Neural progenitor cell (in vitro differentiated cells): Measurements from ENCODE around the gene CYBRD1. TPM values are rescaled to one million over a fixed set of nuclear protein-coding genes. Genes with fewer than 3 reads are reported as not detected.

Source experiments
- DNase-seq: peaks from one replicate; pipeline ENCODE4 v3.0.0-alpha.2; 2016; ENCODE audit warnings: low spot score
- H2AFZ ChIP-seq: fragments of 200-600 bp; sonication (generic); replicated peaks from 2 replicates; pipeline ENCODE4 v1.6.1; 2016; ENCODE audit warnings: antibody characterized with exemption
- H3F3A ChIP-seq: fragments of 200-600 bp; sonication (generic); 2 replicates; pipeline ENCODE4 v1.6.1; 2016; ENCODE audit warnings: antibody characterized with exemption, low read depth
- H3K27ac ChIP-seq: fragments of 200-600 bp; sonication (generic); 2 replicates; pipeline ENCODE4 v1.5.1; 2016; ENCODE audit warnings: mild to moderate bottlenecking
- H3K27me3 ChIP-seq: fragments of 200-600 bp; sonication (generic); 2 replicates; pipeline ENCODE4 v1.6.1; 2016; ENCODE audit warnings: mild to moderate bottlenecking, moderate library complexity
- H3K36me3 ChIP-seq: fragments of 200-600 bp; sonication (generic); 2 replicates; pipeline ENCODE4 v1.5.1; 2016
- H3K4me1 ChIP-seq: fragments of 200-600 bp; sonication (generic); 2 replicates; pipeline ENCODE4 v1.6.1; 2016; ENCODE audit warnings: mixed run types
- H3K4me2 ChIP-seq: fragments of 200-600 bp; sonication (generic); 2 replicates; pipeline ENCODE4 v1.6.1; 2016
- H3K4me3 ChIP-seq: fragments of 200-600 bp; sonication (generic); 2 replicates; pipeline ENCODE4 v1.5.1; 2016
- H3K79me2 ChIP-seq: fragments of 200-600 bp; sonication (generic); 2 replicates; pipeline ENCODE4 v1.6.1; 2016; ENCODE audit warnings: low read depth
- H3K9ac ChIP-seq: fragments of 200-600 bp; sonication (generic); 2 replicates; pipeline ENCODE4 v1.6.1; 2016
- H3K9me3 ChIP-seq: fragments of 200-600 bp; sonication (generic); 2 replicates; pipeline ENCODE4 v1.5.1; 2016; ENCODE audit warnings: low read depth
- H4K20me1 ChIP-seq: fragments of 200-600 bp; sonication (generic); 2 replicates; pipeline ENCODE4 v1.6.1; 2016; ENCODE audit warnings: low read depth
- H3K27ac Mint-ChIP-seq: 3 replicates; pipeline ENCODE4 v1.8.0; 2021; ENCODE audit warnings: mixed read lengths
- H3K27me3 Mint-ChIP-seq: 2 replicates; pipeline ENCODE4 v1.8.0; 2022; ENCODE audit warnings: low read depth, mild to moderate bottlenecking, inconsistent platforms, moderate library complexity, mixed read lengths; ENCODE audit not compliant: insufficient read depth
- H3K36me3 Mint-ChIP-seq: 3 replicates; pipeline ENCODE4 v1.8.0; 2021; ENCODE audit warnings: mixed read lengths
- H3K4me1 Mint-ChIP-seq: 3 replicates; pipeline ENCODE4 v1.8.0; 2021; ENCODE audit warnings: mixed read lengths
- H3K4me3 Mint-ChIP-seq: 3 replicates; pipeline ENCODE4 v1.8.0; 2021; ENCODE audit warnings: mild to moderate bottlenecking, moderate library complexity, mixed read lengths
- H3K9me3 Mint-ChIP-seq: 3 replicates; pipeline ENCODE4 v1.8.0; 2020; ENCODE audit warnings: mixed read lengths
- CTCF ChIP-seq: fragments of 200-600 bp; sonication (generic); IDR thresholded peaks from 2 replicates; pipeline ENCODE4 v1.5.1; 2017; ENCODE audit warnings: antibody characterized with exemption, mild to moderate bottlenecking
- EZH2 ChIP-seq: fragments of 200-600 bp; sonication (generic); IDR thresholded peaks from 2 replicates; pipeline ENCODE4 v1.6.1; 2017; ENCODE audit warnings: antibody characterized with exemption, mild to moderate bottlenecking, moderate library complexity
- EZH2phosphoT487 ChIP-seq: fragments of 200-600 bp; sonication (generic); IDR thresholded peaks from 2 replicates; pipeline ENCODE4 v1.6.1; 2017; ENCODE audit warnings: antibody characterized with exemption
- total RNA-seq: library from RNA; depleted of rRNA; stranded (reverse); fragments of >200 nt; gene quantifications from 2 replicates; pipeline ENCODE4 v1.2.3, GENCODE V29; 2015; ENCODE audit warnings: low replicate concordance

The CYBRD1 gene
- total RNA-seq, 1 donor from 2014 or later: 11.1 TPM

GRCh38 chr2:171520471-171520870, 1.8 kb upstream of the CYBRD1 start:
- Histone ChIP-seq H3K4me3 (no peak overlapping the region), H4K20me1 (no peaks in the 10 kb centered on the region), H3K4me2 (no peak overlapping the region), H3K36me3 (no peaks in the 10 kb centered on the region), H3K9me3 (no peaks in the 10 kb centered on the region), H3K9ac (no peak overlapping the region), H3K27ac (no peak overlapping the region), H3F3A (peaks cover 26% of the 10 kb centered on the region), H3K27me3 (peaks cover 11% of the 10 kb centered on the region), H2AFZ (no peak overlapping the region), H3K4me1 (peaks cover 27% of the 10 kb centered on the region), H3K79me2 (no peaks in the 10 kb centered on the region)
- TF ChIP-seq CTCF (no peak), EZH2 (no peak), EZH2phosphoT487 (no peak)
- H3K36me3 Mint-ChIP-seq: no peaks in the 10 kb centered on the region
- peaks cover 9% of the 10 kb centered on the region for H3K9me3 Mint-ChIP-seq
- H3K27ac Mint-ChIP-seq: no peak overlapping the region
- peaks cover 14% of the 10 kb centered on the region for H3K27me3 Mint-ChIP-seq
- H3K4me1 Mint-ChIP-seq: peaks cover 45% of the 10 kb centered on the region
- DNase-seq: no peak
- H3K4me3 Mint-ChIP-seq: no peak overlapping the region

GRCh38 chr2:171521361-171522051, 768 bp upstream of the CYBRD1 start:
- Histone ChIP-seq H3K9me3 (no peaks in the 10 kb centered on the region), H2AFZ (peak overlapping the region; percentile 96), H3K27ac (no peak overlapping the region), H3K9ac (no peak overlapping the region), H3K36me3 (no peaks in the 10 kb centered on the region), H3K4me2 (peak overlapping the region; percentile 97), H4K20me1 (no peaks in the 10 kb centered on the region), H3K27me3 (peaks cover 11% of the 10 kb centered on the region), H3K4me1 (peaks cover 20% of the 10 kb centered on the region), H3F3A (peaks cover 21% of the 10 kb centered on the region), H3K4me3 (peak overlapping the region; percentile 66), H3K79me2 (no peaks in the 10 kb centered on the region)
- H3K27ac Mint-ChIP-seq: no peak overlapping the region
- no peak for DNase-seq
- no peak for TF ChIP-seq CTCF
- no peak for TF ChIP-seq EZH2phosphoT487
- TF ChIP-seq EZH2: no peak
- peak overlapping the region; percentile 95 for H3K4me3 Mint-ChIP-seq
- H3K27me3 Mint-ChIP-seq: peaks cover 14% of the 10 kb centered on the region
- H3K36me3 Mint-ChIP-seq: no peaks in the 10 kb centered on the region
- peaks cover 9% of the 10 kb centered on the region for H3K9me3 Mint-ChIP-seq
- peaks cover 36% of the 10 kb centered on the region for H3K4me1 Mint-ChIP-seq

- peak overlapping the region; percentile 96 for H2AFZ ChIP-seq
- no peaks in the 10 kb centered on the region for H3K9me3 ChIP-seq
- no peak overlapping the region for H3K27ac ChIP-seq
- Mint-ChIP-seq H3K4me3 (peak overlapping the region; percentile 95), H3K27ac (peak overlapping the region; percentile 57), H3K27me3 (peaks cover 12% of the 10 kb centered on the region), H3K4me1 (peaks cover 34% of the 10 kb centered on the region), H3K36me3 (no peaks in the 10 kb centered on the region), H3K9me3 (peaks cover 6% of the 10 kb centered on the region)
- H3K4me1 ChIP-seq: peaks cover 21% of the 10 kb centered on the region
- peaks cover 11% of the 10 kb centered on the region for H3K27me3 ChIP-seq
- H3K9ac ChIP-seq: no peak overlapping the region
- H3K4me2 ChIP-seq: peak overlapping the region; percentile 97
- no peaks in the 10 kb centered on the region for H3K36me3 ChIP-seq
- H3K4me3 ChIP-seq: peak overlapping the region; percentile 66
- peak; percentile 16 for TF ChIP-seq EZH2
- TF ChIP-seq EZH2phosphoT487: peak; percentile 55
- TF ChIP-seq CTCF: no peak
- H3F3A ChIP-seq: peaks cover 21% of the 10 kb centered on the region
- no peaks in the 10 kb centered on the region for H4K20me1 ChIP-seq
- no peaks in the 10 kb centered on the region for H3K79me2 ChIP-seq
- DNase-seq: peak; percentile 70
These were observed 464 bp downstream of the CYBRD1 start for GRCh38 chr2:171522788-171523087.
